WTC11 (cell line): ENCODE measurements around the gene ABLIM3. TPM values are rescaled to one million over a fixed set of nuclear protein-coding genes. Genes with fewer than 3 reads are reported as not detected.

Source experiments
- ATAC-seq: fragments of 200-7000 bp; cut with Tn5 transposase; 2 replicates; pipeline ENCODE4 v1.10.0; 2021; ENCODE audit warnings: mild to moderate bottlenecking, moderate library complexity
- CTCF ChIA-PET: fragments of 300-600 bp; sonication (Branson Sonifier 250); formaldehyde crosslinking; loops from one replicate; lab custom pipeline; 2021; ENCODE audit warnings: antibody characterized with exemption; lab: Charles Lee
- POLR2A ChIA-PET: fragments of 350-600 bp; sonication (Branson Sonifier 250); formaldehyde crosslinking; loops from one replicate; lab custom pipeline; 2021; ENCODE audit warnings: antibody characterized with exemption; lab: Charles Lee
- DNase-seq: peaks from one replicate; pipeline ENCODE4 v3.0.0; 2021; ENCODE audit warnings: low spot score
- H3K27ac Mint-ChIP-seq: 2 replicates; pipeline ENCODE4 v1.8.0; 2021; ENCODE audit warnings: mixed read lengths
- H3K27me3 Mint-ChIP-seq: 2 replicates; pipeline ENCODE4 v1.8.0; 2021; ENCODE audit warnings: low read depth, mild to moderate bottlenecking, moderate library complexity, mixed read lengths
- H3K36me3 Mint-ChIP-seq: 2 replicates; pipeline ENCODE4 v1.8.0; 2021; ENCODE audit warnings: mixed read lengths
- H3K4me1 Mint-ChIP-seq: 2 replicates; pipeline ENCODE4 v1.8.0; 2022; ENCODE audit warnings: mixed read lengths
- H3K4me3 Mint-ChIP-seq: 2 replicates; pipeline ENCODE4 v1.8.0; 2021; ENCODE audit warnings: mild to moderate bottlenecking, moderate library complexity, mixed read lengths
- H3K9me3 Mint-ChIP-seq: 2 replicates; pipeline ENCODE4 v1.8.0; 2021; ENCODE audit warnings: mixed read lengths
- CREM ChIP-seq: sonication (generic); formaldehyde crosslinking; IDR thresholded peaks from 2 replicates; pipeline ENCODE4 v1.8.1; 2022; ENCODE audit warnings: mild to moderate bottlenecking, missing genetic modification reagents, moderate library complexity
- ELF4 ChIP-seq: sonication (generic); formaldehyde crosslinking; IDR thresholded peaks from 2 replicates; pipeline ENCODE4 v1.8.1; 2022; ENCODE audit warnings: low read depth, mild to moderate bottlenecking, moderate library complexity, missing genetic modification reagents
- FOXP1 ChIP-seq: sonication (generic); formaldehyde crosslinking; IDR thresholded peaks from 2 replicates; pipeline ENCODE4 v1.8.0; 2022; ENCODE audit warnings: missing genetic modification reagents, mild to moderate bottlenecking, moderate library complexity, borderline replicate concordance
- HMGA2 ChIP-seq: fragments of 250-450 bp; sonication (Bioruptor Pico); IDR thresholded peaks from 2 replicates; pipeline ENCODE4 v1.4.0; 2021; ENCODE audit warnings: mild to moderate bottlenecking, moderate library complexity
- MYBL2 ChIP-seq: sonication (generic); formaldehyde crosslinking; IDR thresholded peaks from 2 replicates; pipeline ENCODE4 v1.8.1; 2023; ENCODE audit warnings: mild to moderate bottlenecking, moderate library complexity, missing genetic modification reagents
- NFE2L1 ChIP-seq: sonication (generic); formaldehyde crosslinking; IDR thresholded peaks from 2 replicates; pipeline ENCODE4 v1.8.1; 2023; ENCODE audit warnings: missing genetic modification reagents
- NFYB ChIP-seq: sonication (generic); formaldehyde crosslinking; conservative IDR thresholded peaks from 2 replicates; pipeline ENCODE4 v1.8.0; 2022; ENCODE audit warnings: low read depth, missing genetic modification reagents
- NR3C1 ChIP-seq: sonication (generic); formaldehyde crosslinking; conservative IDR thresholded peaks from 2 replicates; pipeline ENCODE4 v1.8.1; 2023; ENCODE audit warnings: low read depth, mild to moderate bottlenecking, missing genetic modification reagents
- SOX15 ChIP-seq: fragments of 250-450 bp; sonication (Bioruptor Pico); IDR thresholded peaks from 2 replicates; pipeline ENCODE4 v1.9.0; 2021; ENCODE audit warnings: mild to moderate bottlenecking
- SP1 ChIP-seq: sonication (generic); formaldehyde crosslinking; conservative IDR thresholded peaks from 2 replicates; pipeline ENCODE4 v1.8.1; 2022; ENCODE audit warnings: missing genetic modification reagents
- TEAD1 ChIP-seq: sonication (generic); formaldehyde crosslinking; IDR thresholded peaks from 2 replicates; pipeline ENCODE4 v1.8.0; 2022; ENCODE audit warnings: mild to moderate bottlenecking, missing genetic modification reagents
- TEAD4 ChIP-seq: sonication (generic); formaldehyde crosslinking; IDR thresholded peaks from 2 replicates; pipeline ENCODE4 v1.8.0; 2022; ENCODE audit warnings: mild to moderate bottlenecking, missing genetic modification reagents
- TP53 ChIP-seq: sonication (generic); formaldehyde crosslinking; IDR thresholded peaks from 2 replicates; pipeline ENCODE4 v1.8.1; 2023; ENCODE audit warnings: mild to moderate bottlenecking, missing genetic modification reagents
- ZNF121 ChIP-seq: sonication (generic); formaldehyde crosslinking; IDR thresholded peaks from 2 replicates; pipeline ENCODE4 v1.8.0; 2023; ENCODE audit warnings: missing genetic modification reagents
- ZNF219 ChIP-seq: sonication (generic); formaldehyde crosslinking; IDR thresholded peaks from 2 replicates; pipeline ENCODE4 v1.8.0; 2023; ENCODE audit warnings: missing genetic modification reagents, mild to moderate bottlenecking, borderline replicate concordance
- total RNA-seq: library from RNA; stranded (reverse); gene quantifications from 3 replicates; pipeline ENCODE4 v1.2.3, GENCODE V29; 2021
- TF ChIP-seq, protein P1 (sequence below): sonication (generic); formaldehyde crosslinking; IDR thresholded peaks from 2 replicates; pipeline ENCODE4 v1.8.0; 2023; ENCODE audit warnings: missing genetic modification reagents
- TF ChIP-seq, protein P2 (sequence below): sonication (generic); formaldehyde crosslinking; IDR thresholded peaks from 2 replicates; pipeline ENCODE4 v1.8.0; 2022; ENCODE audit warnings: mild to moderate bottlenecking, missing genetic modification reagents
- TF ChIP-seq, protein P3 (sequence below): sonication (generic); formaldehyde crosslinking; IDR thresholded peaks from 2 replicates; pipeline ENCODE4 v1.8.0; 2022; ENCODE audit warnings: mild to moderate bottlenecking, missing genetic modification reagents
- TF ChIP-seq, protein P4 (sequence below): sonication (generic); formaldehyde crosslinking; IDR thresholded peaks from 2 replicates; pipeline ENCODE4 v1.8.0; 2022; ENCODE audit warnings: mild to moderate bottlenecking, missing genetic modification reagents
- TF ChIP-seq, protein P5 (sequence below): sonication (generic); formaldehyde crosslinking; IDR thresholded peaks from 2 replicates; pipeline ENCODE4 v1.8.1; 2023; ENCODE audit warnings: mild to moderate bottlenecking, missing genetic modification reagents, moderate library complexity
- TF ChIP-seq, protein P6 (sequence below): fragments of 250-450 bp; sonication (Bioruptor Pico); IDR thresholded peaks from 2 replicates; pipeline ENCODE4 v1.9.0; 2021; ENCODE audit warnings: mild to moderate bottlenecking, borderline replicate concordance
- TF ChIP-seq, protein P7 (sequence below): fragments of 250-450 bp; sonication (Bioruptor Pico); conservative IDR thresholded peaks from 2 replicates; pipeline ENCODE4 v1.9.0; 2021; ENCODE audit warnings: mild to moderate bottlenecking

Gene ABLIM3
- total RNA-seq, 1 experiment from 2014 or later: 0.33 TPM

DNA sequence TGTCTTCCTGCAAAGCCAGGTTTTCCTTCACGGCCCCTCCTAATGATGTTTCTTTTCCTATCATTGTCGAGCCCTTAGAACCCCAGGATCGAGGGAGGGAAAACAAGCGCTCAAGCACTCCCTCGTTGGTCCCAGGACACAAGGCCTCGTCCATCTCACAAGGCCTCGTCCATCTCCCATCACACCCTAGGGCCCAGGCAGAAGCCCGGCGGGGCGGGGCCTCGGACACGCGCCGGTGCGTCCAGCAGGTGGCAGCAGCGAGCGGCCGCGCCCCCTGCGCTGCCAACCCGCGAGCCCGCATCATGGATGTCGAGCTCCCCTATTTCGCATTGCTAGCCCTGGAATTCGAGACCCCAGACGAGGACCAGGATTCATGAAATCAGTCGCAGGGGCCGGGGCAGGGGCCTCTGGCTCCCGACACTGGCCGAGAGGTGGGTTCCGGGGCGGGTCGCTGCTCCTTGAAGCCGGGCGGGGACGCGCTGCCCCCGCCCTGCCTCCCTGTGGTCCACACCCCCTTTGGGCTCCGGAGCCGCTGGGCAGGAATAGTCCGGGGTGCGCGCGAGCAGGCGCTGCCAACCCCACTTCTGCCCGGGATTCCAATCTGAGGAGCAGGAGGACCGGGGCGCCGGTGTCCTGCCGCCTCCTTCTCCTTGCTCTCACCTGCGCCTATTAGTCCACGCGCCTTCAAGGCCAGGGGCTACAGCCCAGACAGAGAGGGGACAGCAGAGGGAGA lies at the start of gene ABLIM3 (continued):
- TF ChIP-seq TEAD4 (0 out of 2 replicates have a peak, but pooled peaks have one; percentile 46), FOXP1 (peak; percentile 95), TEAD1 (CRISPR knock-in tag) (peak; percentile 79), ZNF219 (CRISPR knock-in tag) (no peak), ZNF121 (CRISPR knock-in tag) (peak; percentile 49; the same call in 1 of the 2 replicates), HMGA2 (CRISPR knock-in tag) (no peak), TP53 (CRISPR knock-in tag) (peak; percentile 61; the same call in 1 of the 2 replicates), SOX15 (CRISPR knock-in tag) (no peak), ELF4 (no peak), NFYB (CRISPR knock-in tag) (no peak; the same call in 1 of the 2 replicates), MYBL2 (CRISPR knock-in tag) (no peak), CREM (CRISPR knock-in tag) (0 out of 2 replicates have a peak, but pooled peaks have one; percentile 43), NFE2L1 (CRISPR knock-in tag) (0 out of 2 replicates have a peak, but pooled peaks have one; percentile 75), NR3C1 (CRISPR knock-in tag) (no peak), SP1 (CRISPR knock-in tag) (peak; percentile 87)
- TF ChIP-seq, protein P1, sequence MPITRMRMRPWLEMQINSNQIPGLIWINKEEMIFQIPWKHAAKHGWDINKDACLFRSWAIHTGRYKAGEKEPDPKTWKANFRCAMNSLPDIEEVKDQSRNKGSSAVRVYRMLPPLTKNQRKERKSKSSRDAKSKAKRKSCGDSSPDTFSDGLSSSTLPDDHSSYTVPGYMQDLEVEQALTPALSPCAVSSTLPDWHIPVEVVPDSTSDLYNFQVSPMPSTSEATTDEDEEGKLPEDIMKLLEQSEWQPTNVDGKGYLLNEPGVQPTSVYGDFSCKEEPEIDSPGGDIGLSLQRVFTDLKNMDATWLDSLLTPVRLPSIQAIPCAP: peak; percentile 88
- TF ChIP-seq, protein P2, sequence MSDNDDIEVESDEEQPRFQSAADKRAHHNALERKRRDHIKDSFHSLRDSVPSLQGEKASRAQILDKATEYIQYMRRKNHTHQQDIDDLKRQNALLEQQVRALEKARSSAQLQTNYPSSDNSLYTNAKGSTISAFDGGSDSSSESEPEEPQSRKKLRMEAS (CRISPR knock-in tag): peak; percentile 99
- TF ChIP-seq, protein P3, sequence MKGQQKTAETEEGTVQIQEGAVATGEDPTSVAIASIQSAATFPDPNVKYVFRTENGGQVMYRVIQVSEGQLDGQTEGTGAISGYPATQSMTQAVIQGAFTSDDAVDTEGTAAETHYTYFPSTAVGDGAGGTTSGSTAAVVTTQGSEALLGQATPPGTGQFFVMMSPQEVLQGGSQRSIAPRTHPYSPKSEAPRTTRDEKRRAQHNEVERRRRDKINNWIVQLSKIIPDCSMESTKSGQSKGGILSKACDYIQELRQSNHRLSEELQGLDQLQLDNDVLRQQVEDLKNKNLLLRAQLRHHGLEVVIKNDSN (CRISPR knock-in tag): peak; percentile 54; the same call in 1 of the 2 replicates
- TF ChIP-seq, protein P4, sequence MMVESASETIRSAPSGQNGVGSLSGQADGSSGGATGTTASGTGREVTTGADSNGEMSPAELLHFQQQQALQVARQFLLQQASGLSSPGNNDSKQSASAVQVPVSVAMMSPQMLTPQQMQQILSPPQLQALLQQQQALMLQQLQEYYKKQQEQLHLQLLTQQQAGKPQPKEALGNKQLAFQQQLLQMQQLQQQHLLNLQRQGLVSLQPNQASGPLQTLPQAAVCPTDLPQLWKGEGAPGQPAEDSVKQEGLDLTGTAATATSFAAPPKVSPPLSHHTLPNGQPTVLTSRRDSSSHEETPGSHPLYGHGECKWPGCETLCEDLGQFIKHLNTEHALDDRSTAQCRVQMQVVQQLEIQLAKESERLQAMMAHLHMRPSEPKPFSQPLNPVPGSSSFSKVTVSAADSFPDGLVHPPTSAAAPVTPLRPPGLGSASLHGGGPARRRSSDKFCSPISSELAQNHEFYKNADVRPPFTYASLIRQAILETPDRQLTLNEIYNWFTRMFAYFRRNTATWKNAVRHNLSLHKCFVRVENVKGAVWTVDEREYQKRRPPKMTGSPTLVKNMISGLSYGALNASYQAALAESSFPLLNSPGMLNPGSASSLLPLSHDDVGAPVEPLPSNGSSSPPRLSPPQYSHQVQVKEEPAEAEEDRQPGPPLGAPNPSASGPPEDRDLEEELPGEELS (CRISPR knock-in tag): peak; percentile 79; the same call in 1 of the 2 replicates
- TF ChIP-seq, protein P5, sequence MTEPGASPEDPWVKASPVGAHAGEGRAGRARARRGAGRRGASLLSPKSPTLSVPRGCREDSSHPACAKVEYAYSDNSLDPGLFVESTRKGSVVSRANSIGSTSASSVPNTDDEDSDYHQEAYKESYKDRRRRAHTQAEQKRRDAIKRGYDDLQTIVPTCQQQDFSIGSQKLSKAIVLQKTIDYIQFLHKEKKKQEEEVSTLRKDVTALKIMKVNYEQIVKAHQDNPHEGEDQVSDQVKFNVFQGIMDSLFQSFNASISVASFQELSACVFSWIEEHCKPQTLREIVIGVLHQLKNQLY (CRISPR knock-in tag): no peak
- TF ChIP-seq, all 79 proteins: peak for 30

DNA sequence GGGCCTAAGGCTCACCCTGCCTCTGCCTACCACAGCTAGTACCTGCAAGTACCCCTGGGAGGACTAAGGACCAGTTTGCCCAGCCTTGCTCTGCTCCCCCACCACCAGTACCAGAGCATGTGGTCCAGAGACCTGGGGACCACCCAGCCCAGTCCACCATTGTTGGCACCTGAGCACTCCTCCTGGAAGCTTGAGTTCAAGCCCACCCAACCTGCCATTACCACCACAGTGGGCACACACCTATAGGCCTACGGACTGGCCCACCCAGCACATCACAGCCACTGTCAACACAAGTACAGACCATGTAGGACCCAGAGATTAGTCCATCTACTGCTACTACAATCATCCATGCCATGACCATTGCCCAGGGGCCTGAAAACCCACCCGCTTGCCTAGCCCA lies 47.7 kb upstream of the ABLIM3 start:
- no peak overlapping the region for H3K4me3 Mint-ChIP-seq
- no peak for ATAC-seq
- no peak for DNase-seq
- peaks cover 40% of the 10 kb centered on the region for H3K9me3 Mint-ChIP-seq
- TF ChIP-seq, protein P6, sequence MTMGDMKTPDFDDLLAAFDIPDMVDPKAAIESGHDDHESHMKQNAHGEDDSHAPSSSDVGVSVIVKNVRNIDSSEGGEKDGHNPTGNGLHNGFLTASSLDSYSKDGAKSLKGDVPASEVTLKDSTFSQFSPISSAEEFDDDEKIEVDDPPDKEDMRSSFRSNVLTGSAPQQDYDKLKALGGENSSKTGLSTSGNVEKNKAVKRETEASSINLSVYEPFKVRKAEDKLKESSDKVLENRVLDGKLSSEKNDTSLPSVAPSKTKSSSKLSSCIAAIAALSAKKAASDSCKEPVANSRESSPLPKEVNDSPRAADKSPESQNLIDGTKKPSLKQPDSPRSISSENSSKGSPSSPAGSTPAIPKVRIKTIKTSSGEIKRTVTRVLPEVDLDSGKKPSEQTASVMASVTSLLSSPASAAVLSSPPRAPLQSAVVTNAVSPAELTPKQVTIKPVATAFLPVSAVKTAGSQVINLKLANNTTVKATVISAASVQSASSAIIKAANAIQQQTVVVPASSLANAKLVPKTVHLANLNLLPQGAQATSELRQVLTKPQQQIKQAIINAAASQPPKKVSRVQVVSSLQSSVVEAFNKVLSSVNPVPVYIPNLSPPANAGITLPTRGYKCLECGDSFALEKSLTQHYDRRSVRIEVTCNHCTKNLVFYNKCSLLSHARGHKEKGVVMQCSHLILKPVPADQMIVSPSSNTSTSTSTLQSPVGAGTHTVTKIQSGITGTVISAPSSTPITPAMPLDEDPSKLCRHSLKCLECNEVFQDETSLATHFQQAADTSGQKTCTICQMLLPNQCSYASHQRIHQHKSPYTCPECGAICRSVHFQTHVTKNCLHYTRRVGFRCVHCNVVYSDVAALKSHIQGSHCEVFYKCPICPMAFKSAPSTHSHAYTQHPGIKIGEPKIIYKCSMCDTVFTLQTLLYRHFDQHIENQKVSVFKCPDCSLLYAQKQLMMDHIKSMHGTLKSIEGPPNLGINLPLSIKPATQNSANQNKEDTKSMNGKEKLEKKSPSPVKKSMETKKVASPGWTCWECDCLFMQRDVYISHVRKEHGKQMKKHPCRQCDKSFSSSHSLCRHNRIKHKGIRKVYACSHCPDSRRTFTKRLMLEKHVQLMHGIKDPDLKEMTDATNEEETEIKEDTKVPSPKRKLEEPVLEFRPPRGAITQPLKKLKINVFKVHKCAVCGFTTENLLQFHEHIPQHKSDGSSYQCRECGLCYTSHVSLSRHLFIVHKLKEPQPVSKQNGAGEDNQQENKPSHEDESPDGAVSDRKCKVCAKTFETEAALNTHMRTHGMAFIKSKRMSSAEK: no peak
- TF ChIP-seq, protein P7, sequence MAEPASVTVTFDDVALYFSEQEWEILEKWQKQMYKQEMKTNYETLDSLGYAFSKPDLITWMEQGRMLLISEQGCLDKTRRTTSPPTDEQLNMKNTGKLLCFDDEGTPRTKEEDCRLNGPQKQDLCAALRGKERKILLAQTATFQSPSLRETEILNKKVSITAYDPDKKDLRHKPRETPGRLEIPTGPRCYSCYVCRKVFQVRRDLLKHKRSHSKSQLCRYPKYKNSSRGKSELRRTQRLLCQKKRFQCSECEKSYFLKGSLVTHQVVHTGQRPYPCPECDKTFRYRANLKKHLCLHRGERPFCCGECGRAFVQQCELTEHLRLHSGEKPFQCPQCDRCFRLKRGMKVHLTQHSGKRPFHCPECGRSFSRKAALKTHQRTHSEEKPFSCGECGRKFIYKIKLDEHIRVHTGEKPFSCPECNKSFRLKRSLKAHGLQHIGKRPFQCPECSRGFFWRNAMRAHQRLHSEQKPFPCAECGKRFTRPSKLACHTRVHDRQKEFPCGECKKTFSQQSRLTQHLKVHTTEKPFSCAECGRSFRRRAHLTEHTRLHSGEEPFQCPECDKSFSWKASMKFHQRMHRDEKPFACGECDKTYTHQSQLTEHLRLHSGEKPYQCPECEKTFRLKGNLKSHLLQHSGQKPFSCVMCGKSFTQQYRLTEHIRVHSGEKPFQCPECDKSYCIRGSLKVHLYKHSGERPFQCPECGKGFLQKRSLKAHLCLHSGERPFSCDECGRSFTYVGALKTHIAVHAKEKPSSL (CRISPR knock-in tag): no peak
- H3K27ac Mint-ChIP-seq: no peak overlapping the region
- peaks cover 9% of the 10 kb centered on the region for H3K27me3 Mint-ChIP-seq
- CTCF ChIA-PET: interaction anchor here (0.5 kb wide), 1 partner anchor 31 kb away, joined by 3 read pairs; no protein-coding TSS in a partner anchor
- H3K36me3 Mint-ChIP-seq: no peaks in the 10 kb centered on the region; the same call in none of the 2 replicates
- no peaks in the 10 kb centered on the region for H3K4me1 Mint-ChIP-seq
- POLR2A ChIA-PET: no interaction called here
